ENCODE data around the gene RING1. TPM values are rescaled to one million over a fixed set of nuclear protein-coding genes. Genes with fewer than 3 reads are reported as not detected.
A peak's percentile ranks its signal among the peaks of the same experiment; 100 is the strongest.

The RING1 gene
- total RNA-seq, 1 donor: 40.4 TPM

DNA sequence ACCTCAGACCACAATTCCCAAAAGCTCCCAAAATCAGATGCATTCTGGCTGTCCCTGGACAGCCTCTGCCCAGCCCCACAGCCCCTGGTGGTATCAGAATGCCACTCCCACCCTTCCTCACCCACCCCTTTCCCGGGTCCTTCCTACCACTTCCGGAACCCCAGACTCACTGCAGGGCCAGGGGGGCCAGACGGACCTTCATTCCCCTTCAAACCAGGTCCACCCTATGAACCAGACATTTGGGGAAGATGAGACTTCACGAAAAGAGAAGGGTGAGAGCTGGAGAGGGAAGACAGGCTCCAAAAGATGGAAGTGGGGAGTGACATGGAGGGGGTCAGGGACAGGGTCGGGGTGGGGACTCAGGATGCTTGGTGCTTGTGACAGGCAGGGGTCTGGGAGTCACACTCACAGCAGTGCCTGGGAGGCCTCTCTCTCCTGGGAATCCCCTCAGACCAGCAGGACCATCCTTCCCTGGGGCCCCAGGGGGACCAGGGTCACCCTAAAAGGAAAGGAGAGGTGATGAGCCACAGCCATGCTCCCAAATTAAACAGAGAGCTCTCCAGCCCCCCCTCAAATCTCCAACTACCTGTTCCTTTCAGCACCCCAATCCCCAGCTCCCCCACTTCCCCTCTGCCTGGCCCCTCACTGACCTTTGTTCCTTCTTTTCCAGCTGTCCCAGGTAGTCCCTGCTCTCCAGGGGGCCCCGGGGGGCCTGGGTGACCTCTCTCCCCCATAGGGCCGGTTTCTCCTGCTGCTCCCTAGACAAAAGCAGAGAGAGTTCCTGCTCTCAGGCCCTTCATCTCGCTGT is 36.2 kb upstream of the RING1 start:
- DNase-seq (ENCODE audit: low read depth in 2 of 3, low spot score in 2 of 3): no peak

DNA sequence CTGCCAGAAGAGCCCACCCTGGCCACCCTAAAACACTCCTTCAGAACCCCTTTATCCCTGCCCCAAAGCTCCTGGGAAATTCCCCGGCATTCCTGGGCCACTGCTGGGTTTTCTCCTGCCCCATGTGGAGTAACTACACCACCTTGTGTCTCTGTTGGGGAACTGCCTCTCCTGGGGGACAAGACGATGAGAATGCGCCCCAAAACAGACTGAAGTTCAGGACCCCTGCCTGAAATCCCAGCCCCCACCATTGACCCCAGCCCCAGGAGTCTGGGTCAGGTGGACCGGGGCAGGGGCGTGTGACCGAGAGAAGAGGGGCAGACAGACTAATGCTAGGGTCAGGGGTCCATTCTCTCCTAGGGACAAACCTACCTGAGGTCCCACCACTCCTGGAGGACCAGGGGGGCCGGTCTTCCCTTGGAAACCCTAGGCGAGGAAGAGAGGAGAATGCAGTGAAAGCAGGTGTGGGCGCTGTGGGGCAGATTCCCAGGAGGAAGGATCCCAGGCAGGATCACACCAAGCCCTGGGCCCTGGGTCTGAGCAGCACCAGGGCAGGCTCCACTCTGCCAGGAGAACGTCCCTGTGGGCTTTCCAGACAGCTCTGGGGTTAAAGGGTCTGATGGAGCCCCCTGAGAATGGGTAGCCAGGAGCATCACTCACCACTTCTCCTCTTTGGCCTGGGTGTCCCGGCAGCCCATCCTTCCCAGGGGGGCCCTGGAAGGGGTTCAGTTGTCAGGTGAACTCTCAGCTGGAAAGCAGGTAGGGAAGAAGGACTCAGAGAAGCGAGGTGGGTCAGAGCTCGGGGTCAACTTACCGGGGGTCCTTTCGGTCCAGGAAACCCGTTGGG is 35.4 kb upstream of the RING1 start:
- peak in 1 of 3 donors; percentile 37 for DNase-seq (ENCODE audit: low read depth in 2 of 3, low spot score in 2 of 3)

DNA sequence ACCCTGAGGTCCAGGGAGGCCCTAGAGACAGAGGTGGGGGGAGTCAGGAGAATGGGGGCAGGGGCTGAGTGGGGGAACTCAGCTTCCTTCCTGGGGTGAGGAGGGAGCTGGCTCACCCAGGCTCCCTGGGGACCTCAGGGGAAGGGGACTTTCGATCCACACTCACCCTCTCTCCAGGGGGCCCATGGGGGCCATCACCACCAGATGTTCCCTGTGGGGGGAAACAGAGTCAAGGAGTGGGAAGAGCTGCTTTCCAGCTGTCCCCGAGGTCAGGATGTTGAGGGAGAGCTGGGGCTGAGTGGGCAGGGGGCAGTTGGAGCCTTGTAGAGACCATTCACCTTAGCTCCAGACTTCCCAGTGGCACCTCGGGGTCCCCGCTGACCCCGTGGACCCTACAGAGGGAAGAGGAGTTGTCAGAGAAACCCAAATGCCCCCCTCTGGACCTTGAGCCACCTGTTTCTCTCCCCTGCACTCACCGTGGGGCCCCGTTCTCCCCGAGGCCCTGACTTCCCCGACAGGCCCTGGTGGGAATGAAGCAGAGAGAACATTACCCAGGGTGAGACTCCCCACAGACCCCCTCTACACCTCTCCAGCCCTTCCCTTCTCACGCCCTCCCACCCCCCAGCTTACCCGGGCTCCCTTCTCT is 34.6 kb upstream of the RING1 start:
- DNase-seq (ENCODE audit: low read depth in 2 of 3, low spot score in 2 of 3): no peak

DNA sequence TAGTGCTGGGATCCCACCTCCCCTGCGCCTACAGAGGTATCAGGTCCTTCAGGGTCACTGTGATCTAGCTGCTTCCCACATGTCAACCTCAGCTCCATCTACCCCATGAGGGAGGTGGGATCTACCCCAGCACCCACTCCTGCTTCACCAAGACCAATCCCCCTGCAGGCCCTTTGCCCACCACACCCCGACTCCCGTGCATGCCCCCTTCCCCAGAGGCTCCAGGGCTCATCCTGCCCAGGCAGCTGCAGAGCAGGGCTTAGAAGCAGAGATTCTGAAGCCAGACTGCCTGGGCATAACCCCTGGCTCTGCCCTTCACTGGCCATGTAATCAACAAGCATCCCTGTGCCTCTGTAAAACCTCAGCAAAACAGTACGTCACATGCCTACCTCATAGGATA is 33.5 kb upstream of the RING1 start:
- no peak for DNase-seq (ENCODE audit: low read depth in 2 of 3, low spot score in 2 of 3)

DNA sequence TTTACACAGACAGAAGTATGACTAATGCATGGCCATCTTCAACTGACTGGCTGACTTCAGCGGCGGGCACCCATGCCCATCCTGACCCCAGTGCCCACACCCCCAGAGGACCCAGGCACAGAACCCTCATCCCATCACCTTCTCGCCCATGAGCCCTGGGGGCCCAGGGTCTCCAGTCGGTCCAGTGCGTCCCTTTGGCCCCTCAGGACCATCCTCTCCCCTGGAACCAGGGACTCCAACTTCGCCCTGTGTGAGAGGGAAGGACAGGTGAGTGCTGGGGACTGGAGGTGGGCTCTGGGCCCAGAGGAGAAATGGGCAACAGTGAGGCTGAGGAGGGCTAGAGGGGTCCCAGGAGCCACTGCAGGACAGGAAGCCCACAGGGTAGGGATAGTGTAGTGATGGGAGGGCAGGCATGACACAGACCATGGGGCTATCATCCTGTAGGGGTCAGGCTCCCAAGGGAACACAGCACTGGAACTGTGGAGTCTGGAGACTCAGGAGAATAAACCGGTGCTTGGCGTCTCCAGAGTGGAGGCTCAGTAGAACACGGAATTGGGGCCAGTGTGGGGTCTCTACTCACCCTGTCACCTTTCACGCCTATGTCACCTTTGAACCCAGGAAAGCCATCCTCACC is 32.7 kb upstream of the RING1 start:
- DNase-seq (ENCODE audit: low read depth in 2 of 3, low spot score in 2 of 3): no peak

DNA sequence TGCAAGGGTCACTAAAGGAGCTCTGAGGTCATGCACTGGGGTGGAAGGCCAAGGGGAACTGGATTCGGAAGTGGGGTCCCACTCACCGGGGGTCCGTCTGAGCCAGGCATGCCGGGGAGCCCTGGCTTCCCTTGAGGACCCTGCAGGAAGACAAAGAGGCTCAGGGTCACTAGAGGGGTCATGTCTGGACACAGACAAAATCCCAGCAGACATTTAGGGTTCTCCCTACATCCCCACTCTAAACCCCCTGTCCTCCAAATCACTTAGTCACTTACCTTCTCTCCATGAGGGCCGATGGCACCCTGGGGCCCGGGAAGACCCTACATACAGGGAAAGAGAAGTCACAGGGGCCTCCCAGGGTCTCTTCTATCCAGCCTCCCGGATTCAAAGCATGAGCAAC is 31.4 kb upstream of the RING1 start:
- DNase-seq (ENCODE audit: low read depth in 2 of 3, low spot score in 2 of 3): no peak

DNA sequence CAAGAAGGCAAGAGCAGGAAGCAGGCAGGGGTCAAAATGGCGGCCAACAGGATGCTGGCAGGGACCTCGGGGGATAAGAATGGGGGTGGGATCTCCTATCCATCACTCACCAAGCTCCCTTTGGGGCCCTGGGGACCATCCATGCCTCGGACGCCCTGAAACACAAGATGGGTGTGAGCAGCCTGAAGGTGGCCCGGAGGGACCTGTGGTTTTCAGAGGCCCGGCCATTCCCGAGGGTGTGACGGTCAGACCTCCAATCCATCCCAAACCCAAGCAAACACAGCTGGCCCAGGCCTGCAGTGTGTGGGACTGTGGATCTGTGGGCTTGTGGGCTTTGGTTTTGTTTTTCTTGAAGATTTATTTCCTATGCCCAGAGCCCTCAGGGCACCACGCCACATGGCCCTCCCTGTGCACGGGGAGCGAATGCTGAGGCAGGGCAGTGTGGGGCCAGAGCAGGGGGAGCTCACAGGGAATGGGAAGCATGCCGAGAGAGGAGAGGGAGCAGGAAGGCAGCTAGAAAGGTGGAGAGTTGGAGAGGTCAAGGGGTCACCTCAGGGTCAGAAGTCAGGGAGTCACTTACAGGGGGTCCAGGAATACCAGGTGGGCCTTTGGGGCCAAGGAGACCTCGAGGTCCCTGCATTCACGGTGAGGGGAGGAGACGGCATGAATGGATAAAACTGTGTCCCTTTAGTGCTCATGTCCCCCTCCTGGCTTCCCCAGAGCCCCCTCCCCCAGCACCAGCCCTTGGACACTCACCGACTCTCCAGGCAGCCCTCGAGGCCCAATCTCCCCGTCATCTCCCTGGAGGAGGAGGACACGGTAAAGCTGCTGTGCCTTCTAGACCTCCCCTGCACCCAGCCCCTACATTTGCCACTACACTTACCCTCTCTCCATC is 30.5 kb upstream of the RING1 start:
- DNase-seq (ENCODE audit: low read depth in 2 of 3, low spot score in 2 of 3): no peak

DNA sequence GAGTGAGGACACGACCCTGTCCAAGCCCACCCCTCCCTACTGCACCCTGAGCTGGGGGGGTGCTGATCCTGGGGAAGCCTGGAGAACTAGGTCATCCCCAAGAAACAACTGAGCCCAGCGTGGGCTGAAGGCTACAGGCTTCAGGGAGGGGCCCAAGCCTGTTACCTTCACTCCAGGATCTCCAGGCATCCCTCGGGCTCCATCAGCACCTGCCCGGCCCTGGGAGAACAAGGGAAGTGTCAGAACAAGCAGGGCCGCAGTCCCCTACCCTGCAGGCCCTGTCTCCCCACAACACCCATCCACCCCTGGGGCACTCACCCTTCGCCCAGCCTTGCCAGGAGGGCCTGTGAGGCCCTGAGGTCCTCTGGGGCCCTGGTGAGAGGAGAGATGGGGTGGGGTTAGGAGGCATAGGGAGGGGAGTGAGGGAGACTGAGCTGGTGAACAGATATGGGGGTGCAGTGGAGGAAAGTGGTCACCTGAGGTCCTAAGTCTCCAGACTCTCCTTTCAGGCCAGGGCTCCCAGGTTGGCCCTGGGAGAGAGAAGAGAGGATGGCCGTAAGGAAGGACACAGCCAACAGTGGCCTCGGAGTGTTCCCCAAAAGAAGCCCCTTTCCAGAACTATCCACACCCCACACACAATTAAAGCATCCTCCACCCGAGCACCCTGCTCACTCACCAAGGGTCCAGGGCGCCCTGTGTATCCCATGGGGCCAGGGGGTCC is 29.4 kb upstream of the RING1 start:
- no peak for DNase-seq (ENCODE audit: low read depth in 2 of 3, low spot score in 2 of 3)

DNA sequence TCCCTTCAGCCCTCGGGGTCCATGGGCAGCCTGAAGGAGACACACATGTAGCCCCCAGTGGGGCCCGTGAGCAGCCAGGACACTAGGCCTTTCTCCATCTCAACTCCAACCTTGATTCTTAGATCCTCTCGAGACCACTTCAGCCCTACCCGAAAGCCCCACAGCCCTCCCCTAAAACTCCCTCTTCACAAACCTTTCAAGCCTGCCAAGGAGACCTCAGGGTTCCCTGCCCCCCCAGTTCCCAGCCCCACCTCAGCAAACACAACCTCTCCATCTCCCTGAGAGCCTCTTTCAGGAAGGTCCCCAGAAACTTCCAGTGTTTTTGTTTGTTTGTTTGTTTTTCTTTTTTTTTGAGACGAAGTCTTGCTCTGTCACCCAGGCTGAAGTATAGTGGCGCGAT is 27.2 kb upstream of the RING1 start:
- no peak for DNase-seq (ENCODE audit: low read depth in 2 of 3, low spot score in 2 of 3)

DNA sequence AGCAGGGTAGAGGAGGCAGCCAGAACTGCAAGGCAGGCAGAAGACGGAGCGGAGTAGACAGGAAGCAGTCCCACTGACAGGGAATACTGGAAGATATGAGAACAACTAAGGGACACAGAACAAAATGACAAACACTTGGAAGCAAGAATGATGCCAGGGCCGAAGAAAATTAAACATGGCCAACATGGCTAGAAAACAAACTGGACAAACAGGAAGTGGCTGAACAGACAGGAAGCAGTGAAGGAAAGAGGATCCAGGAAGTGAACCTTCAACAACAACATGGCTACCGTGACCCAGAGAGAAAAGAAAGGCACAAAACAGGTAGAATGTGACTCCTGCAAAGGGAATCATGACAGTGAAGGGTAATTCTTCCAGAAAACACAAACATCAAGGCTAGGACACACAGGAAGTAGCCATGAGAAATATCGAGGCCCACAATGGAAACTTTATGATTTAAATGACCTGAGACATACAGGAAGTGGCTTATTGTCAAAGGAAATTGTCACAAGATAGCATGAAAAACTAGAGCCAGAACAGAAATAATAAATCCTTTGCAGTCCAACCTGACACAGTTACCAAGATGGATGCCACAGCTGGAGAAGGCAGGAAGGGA is 25.1 kb upstream of the RING1 start:
- peak in 1 of 3 donors; percentile 29 for DNase-seq (ENCODE audit: low read depth in 2 of 3, low spot score in 2 of 3)

DNA sequence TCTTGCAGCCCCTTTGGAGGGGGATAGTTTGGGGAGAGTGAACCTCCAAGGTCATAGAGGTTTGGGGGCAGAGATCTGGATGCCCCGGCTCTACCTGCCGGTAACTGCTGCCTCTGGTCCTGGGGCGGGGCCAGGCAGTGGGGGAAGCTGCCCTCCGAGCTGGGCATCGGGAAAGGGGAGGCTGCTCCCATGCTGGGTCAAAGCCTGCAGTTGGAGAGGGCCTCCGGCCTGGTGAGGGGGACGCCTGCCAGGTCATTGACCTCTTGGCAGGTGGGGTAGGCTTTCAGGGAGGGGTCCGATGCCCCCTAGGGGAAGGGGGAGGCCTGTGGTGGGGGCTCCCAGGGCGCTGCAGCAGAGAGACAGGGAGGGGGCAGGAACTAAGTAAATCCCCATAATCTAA is 23.1 kb upstream of the RING1 start:
- no peak for DNase-seq (ENCODE audit: low read depth in 2 of 3, low spot score in 2 of 3)

DNA sequence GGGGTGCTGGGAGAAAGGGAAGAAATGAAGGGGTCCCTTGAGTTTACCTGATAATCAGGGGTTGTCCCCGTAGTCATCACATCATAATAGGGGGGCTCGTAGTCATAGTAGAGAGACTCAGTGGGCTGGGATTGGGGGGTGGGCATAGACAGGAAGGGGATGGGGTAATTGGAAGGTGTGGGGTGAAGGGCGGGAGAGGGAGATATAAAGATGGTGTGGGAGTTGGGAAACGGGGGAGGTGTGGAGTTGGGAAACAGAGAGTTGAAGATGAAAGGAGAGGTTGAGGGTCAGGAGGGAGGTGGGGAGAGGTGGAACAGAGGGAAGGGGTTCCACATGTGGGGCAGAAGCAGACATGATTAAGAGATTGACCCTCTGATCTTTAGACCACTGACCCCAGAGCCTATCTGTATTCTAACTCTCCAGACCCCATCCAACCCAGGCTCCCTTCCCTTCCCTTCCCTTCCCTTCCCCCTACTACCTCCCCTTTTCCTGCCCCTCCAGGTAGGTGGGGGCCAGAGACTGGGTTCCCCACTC is 22.6 kb upstream of the RING1 start:
- no peak for DNase-seq (ENCODE audit: low read depth in 2 of 3, low spot score in 2 of 3)

DNA sequence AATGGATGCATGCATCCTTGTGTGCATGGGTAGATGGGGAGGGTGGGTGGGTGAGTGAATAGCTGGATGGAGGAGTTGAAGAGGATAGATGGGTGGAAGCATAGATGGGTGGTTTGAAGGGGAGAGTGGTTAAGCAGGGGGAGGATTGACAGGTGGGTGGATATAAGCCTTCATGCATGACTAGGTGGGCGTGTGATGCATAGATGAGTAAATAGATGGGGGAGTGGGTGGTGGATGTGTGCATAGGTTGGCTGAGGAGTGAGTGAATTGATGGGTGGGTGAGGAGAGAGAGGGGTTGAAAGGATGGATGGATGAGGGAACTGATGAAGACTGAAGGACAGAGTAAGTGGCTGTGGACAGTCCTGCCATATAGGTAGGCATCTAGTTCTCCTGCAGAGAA is 20.5 kb upstream of the RING1 start:
- DNase-seq (ENCODE audit: low read depth in 2 of 3, low spot score in 2 of 3): no peak

DNA sequence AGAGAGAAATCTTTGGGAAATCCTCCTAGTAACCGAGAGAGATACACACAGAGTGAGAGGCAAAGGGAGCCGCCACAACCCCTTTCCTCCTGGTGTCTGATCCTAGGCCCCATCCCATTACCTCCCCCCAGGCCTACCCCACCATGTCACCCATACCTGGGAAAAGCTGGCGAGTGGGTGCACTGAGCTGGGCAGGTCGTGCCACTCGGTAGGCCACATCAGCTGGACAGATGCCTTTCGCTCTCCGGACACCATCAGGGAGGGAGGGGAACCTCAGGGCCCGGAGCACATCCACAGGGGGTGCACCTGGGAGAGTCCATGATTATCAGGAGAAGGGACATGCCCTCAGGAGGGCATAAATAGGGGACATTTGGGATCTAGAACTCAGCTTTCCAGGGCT is 19.1 kb upstream of the RING1 start:
- DNase-seq (ENCODE audit: low read depth in 2 of 3, low spot score in 2 of 3): no peak

DNA sequence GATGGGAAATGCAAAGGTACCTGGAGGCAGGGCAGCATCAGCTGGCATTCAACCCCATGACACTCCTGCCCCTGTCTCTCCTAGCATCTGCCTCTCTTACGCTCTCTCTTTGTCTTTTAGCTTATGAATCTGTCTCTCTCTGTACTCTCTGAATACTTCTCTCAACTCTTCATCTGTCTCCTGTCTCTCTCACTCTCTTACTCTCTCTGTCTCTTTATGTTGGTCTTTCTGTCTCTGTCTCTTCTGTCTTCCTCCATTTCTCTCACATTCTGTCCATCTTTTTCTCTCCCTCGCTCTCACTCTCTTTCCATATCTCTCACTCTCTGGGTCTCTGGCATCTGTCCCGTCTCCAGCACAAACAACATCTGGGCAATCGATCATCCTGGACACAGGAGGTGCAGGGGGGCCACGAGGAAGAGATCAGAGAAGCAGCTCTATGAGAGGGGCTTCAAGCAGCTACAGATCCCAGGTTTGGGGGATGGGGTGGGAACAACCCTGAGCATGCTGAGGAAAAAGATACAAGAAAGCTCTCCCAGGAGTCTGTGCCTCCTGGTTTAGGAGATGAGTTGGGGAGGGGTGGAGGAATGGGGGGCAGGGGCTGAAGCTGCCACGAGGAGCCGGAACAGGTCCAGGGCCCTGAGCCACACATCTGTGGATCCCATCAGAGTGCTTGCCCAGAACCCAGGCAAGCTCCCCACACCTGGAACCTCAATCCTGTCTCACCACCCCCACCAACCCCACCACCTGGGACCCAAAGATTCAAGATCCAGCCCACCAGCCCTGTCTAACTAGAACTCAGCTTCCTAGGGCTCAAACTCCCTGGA is 18.5 kb upstream of the RING1 start:
- DNase-seq (ENCODE audit: low read depth in 2 of 3, low spot score in 2 of 3): no peak

DNA sequence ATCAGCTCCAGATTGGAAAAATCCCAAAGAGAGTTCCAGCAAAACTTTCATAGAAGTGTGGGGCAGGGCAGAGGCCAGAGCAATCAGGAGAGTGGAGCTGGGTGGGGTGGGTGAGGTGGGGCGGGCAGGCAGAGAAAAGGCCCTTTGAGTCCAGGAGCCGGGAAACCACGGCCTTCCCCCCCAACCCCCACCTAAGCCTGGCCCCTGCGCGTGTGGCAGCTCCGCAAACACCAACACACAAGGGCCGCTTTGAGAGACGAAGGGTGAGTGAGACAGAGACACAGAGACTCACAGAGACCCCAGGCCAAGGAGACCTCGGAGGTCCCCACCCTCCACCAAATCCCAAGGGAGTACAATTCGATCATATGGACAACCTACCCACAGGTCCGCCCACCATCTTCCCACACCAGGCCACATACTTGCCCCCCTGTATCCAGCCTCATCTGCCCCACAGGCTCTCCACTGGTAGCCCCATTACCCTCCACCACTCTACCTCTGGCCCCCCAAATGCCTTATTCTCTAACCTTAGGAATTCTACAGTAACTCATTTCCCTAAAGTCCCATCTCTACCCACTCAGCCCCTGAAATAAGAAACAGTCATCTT is 17.7 kb upstream of the RING1 start:
- DNase-seq (ENCODE audit: low read depth in 2 of 3, low spot score in 2 of 3): no peak

DNA sequence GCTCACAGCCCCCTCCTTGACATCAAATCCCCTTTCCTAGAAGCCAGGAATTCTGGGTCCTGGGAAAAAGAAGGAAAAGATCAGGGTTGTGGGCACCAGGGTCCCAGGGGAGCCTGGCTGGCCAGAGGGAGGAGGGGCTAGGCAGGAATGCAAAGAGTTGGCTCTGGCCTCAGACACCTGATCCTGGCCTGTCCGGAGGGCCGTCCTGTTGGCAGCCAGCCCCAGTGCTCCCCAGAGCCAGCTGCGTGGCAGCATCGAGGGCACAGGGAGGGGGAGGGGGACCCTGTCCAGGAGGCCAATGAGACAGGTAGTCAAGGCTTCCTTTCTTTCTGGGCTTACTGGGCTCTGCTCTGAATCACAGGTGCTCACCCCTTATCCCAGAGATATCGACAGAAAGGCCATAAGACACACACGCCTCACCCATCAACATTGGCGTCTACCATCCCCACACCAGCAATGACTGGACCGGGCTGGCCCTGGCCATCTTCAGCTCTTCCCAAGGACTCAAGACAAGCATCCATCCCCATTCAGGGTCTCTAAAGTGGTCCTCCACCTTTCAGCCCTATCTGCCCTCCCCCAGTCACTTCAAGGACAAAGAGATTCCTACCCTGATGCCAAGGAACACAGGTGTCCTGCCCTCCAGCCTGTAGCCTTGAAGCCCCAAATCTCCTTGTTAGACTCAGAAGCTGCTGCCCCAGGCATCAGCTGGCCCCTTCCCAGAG is 16.8 kb upstream of the RING1 start:
- DNase-seq (ENCODE audit: low read depth in 2 of 3, low spot score in 2 of 3): no peak
